Glutamatergic neuron (in vitro differentiated cells): ENCODE data around the gene ZNF674. TPM values are rescaled to one million over a fixed set of nuclear protein-coding genes. Genes with fewer than 3 reads are reported as not detected.

Source experiments
- DNase-seq: peaks from one replicate; pipeline ENCODE4 v3.0.0; 2022
- H3K27ac Mint-ChIP-seq: one replicate; pipeline ENCODE4 v1.8.0; 2020; ENCODE audit warnings: mild to moderate bottlenecking, mixed read lengths, inconsistent platforms; ENCODE audit not compliant: unreplicated experiment
- H3K27me3 Mint-ChIP-seq: one replicate; pipeline ENCODE4 v1.8.0; 2020; ENCODE audit warnings: mild to moderate bottlenecking, moderate library complexity, mixed read lengths, inconsistent platforms; ENCODE audit not compliant: unreplicated experiment
- H3K36me3 Mint-ChIP-seq: one replicate; pipeline ENCODE4 v1.8.0; 2020; ENCODE audit warnings: mild to moderate bottlenecking, mixed read lengths, inconsistent platforms; ENCODE audit not compliant: unreplicated experiment
- H3K4me1 Mint-ChIP-seq: one replicate; pipeline ENCODE4 v1.8.0; 2020; ENCODE audit warnings: mild to moderate bottlenecking, low read depth, mixed read lengths, inconsistent platforms; ENCODE audit not compliant: unreplicated experiment
- H3K4me3 Mint-ChIP-seq: one replicate; pipeline ENCODE4 v1.8.0; 2020; ENCODE audit warnings: mild to moderate bottlenecking, mixed read lengths, inconsistent platforms; ENCODE audit not compliant: unreplicated experiment
- H3K9me3 Mint-ChIP-seq: one replicate; pipeline ENCODE4 v1.8.0; 2020; ENCODE audit warnings: mild to moderate bottlenecking, moderate library complexity, mixed read lengths, inconsistent platforms; ENCODE audit not compliant: unreplicated experiment
- total RNA-seq: library from RNA; stranded (reverse); fragmentation: NEBNext Ultra II Directional; extraction: Animal tissue kit (Norgen Biotek cat#: 25700); gene quantifications from one replicate; pipeline ENCODE4 v1.2.1, GENCODE V29; 2021; ENCODE audit not compliant: unreplicated experiment
- TF ChIP-seq, protein P1 (sequence below): fragments of 200-600 bp; sonication (generic); IDR thresholded peaks from one replicate; pipeline ENCODE4 v1.5.0; 2021; ENCODE audit not compliant: partially characterized antibody, unreplicated experiment

ZNF674 gene
- total RNA-seq, 1 donor from 2014 or later: 6.4 TPM

DNA sequence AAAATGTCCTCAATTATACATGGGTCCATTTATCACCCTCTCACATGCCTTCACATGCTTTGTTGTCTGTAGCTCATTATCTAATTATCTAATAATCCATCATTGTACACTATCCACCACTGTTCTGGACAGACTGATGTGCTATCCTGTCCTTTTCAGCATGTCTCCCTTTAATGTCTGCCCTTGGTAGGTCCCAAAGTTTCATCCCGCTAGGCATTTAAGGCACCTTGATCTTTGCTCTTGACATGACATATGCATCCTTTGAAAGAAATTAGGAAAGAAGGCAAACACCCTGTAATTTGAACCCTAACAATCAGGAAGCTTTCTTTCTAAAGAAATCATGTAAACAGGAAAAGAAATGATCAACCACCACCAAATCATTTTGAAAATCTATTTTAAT, 34.0 kb upstream of the ZNF674 start:
- peak overlapping the region; percentile 38 for H3K27ac Mint-ChIP-seq
- TF ChIP-seq, protein P1, sequence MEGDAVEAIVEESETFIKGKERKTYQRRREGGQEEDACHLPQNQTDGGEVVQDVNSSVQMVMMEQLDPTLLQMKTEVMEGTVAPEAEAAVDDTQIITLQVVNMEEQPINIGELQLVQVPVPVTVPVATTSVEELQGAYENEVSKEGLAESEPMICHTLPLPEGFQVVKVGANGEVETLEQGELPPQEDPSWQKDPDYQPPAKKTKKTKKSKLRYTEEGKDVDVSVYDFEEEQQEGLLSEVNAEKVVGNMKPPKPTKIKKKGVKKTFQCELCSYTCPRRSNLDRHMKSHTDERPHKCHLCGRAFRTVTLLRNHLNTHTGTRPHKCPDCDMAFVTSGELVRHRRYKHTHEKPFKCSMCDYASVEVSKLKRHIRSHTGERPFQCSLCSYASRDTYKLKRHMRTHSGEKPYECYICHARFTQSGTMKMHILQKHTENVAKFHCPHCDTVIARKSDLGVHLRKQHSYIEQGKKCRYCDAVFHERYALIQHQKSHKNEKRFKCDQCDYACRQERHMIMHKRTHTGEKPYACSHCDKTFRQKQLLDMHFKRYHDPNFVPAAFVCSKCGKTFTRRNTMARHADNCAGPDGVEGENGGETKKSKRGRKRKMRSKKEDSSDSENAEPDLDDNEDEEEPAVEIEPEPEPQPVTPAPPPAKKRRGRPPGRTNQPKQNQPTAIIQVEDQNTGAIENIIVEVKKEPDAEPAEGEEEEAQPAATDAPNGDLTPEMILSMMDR: no peak

DNA sequence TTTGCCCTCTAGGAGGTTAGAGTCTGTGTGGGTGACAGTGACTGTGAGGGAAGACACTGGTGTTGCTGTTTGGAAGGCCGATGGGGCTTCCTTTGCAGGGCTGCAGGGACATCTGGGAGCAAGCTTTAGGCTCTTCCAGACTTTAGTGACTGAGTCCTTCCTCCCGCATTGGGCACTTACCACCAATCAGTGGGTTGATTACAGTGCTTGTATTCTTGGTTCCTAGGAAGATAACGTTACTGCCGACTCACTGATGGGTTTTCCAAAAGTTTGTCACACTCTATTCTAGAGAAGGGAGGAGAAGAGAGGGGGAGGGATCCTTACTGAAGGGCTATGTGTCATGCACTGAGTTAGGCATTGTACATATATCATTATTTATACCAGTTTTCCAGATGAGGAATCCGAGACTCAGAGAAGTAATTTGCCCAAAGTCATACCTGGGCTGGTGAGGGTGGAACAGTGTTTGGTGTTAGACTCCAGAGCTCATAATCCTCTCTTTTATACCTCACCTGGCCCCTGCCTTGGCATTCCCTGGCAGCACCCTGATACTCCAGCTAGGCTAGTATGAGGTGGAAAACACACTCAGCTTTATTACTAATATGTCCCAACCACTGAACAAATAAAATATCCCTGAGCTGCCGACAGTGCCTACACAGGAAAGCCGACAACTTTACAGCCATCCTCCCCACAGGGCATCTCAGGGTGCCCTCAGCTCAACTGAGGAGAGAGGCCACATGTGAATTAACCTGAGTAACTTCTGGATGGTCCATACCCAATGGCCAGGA, 32.2 kb upstream of the ZNF674 start:
- H3K27me3 Mint-ChIP-seq: no peaks in the 10 kb centered on the region
- H3K4me1 Mint-ChIP-seq: no peaks in the 10 kb centered on the region
- TF ChIP-seq, protein P1: no peak
- no peak for DNase-seq
- H3K9me3 Mint-ChIP-seq: peaks cover 8% of the 10 kb centered on the region
- no peaks in the 10 kb centered on the region for H3K36me3 Mint-ChIP-seq
- no peak overlapping the region for H3K27ac Mint-ChIP-seq
- H3K4me3 Mint-ChIP-seq: no peak overlapping the region

More for the DNA sequence above, 34.0 kb upstream of the ZNF674 start:
- H3K4me1 Mint-ChIP-seq: no peaks in the 10 kb centered on the region
- H3K4me3 Mint-ChIP-seq: no peak overlapping the region
- H3K27me3 Mint-ChIP-seq: no peaks in the 10 kb centered on the region
- no peaks in the 10 kb centered on the region for H3K36me3 Mint-ChIP-seq
- no peak for DNase-seq
- peaks cover 8% of the 10 kb centered on the region for H3K9me3 Mint-ChIP-seq

DNA sequence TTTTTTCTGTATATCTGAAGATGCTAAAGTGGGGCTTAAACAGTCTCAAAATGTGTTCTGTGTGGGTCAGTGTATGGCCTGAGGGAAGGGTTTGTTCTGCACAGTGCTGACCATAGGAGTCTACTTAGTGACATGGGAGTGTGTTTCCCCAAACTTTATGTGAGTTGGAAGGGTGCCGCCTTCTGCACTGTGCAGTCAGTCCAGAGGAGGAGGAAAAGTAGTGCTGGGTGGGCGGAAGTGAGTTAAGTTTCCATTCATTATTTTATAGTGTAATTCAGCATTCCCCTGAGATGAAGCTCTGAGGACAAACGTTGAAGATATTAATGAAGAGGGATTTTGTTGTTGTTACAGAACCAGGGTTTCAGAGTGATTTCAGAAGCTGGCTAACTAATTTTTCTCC, 31.2 kb upstream of the ZNF674 start:
- DNase-seq: no peak
- H3K4me3 Mint-ChIP-seq: peak overlapping the region; percentile 31
- H3K4me1 Mint-ChIP-seq: no peaks in the 10 kb centered on the region
- H3K36me3 Mint-ChIP-seq: no peaks in the 10 kb centered on the region
- H3K27ac Mint-ChIP-seq: no peak overlapping the region
- TF ChIP-seq, protein P1: no peak
- peaks cover 8% of the 10 kb centered on the region for H3K9me3 Mint-ChIP-seq
- H3K27me3 Mint-ChIP-seq: peaks cover 1% of the 10 kb centered on the region

DNA sequence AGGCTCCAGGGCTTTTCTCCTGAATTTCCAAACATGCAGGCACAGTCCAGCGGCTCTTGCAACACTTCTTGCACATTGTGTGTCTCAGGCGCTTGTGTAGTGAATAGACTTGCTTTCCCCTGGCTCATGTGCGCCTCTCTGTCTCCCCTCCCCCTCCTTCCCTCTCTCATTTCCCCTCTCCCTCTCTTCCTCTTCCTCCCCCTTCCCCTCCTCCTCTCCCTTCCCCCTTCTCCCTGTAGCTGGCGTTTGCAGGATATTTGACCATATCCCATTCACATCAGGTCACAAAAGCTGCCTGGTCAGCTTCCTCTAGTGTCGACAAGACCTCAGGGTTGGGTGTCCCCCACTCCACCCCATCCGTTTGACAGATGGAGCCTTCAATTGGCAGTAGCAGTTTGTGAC, 30.8 kb upstream of the ZNF674 start:
- Mint-ChIP-seq H3K9me3 (peaks cover 8% of the 10 kb centered on the region), H3K4me1 (no peaks in the 10 kb centered on the region), H3K36me3 (no peaks in the 10 kb centered on the region), H3K27me3 (peaks cover 1% of the 10 kb centered on the region), H3K4me3 (peak overlapping the region; percentile 31), H3K27ac (no peak overlapping the region)
- TF ChIP-seq, protein P1: no peak
- DNase-seq: no peak

DNA sequence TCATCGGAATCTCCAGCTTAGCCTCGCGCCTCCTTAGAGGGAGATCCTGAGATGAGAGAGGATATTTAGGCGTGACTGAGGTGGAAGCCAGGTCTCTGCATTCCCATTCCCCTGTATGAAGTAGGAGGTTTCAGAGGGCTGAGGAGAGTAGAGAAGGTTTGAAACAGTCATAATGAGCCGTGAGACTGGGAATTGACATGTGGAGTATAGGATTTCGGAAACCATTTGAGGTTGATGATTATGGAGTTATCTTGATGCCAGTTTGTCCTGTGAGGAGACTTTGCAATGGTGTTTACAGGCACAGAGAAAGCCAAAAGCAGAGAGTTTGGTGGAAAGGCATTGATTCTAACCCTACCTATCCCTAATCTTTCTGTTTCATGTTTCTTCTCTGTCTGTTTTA, 30.4 kb upstream of the ZNF674 start:
- peaks cover 8% of the 10 kb centered on the region for H3K9me3 Mint-ChIP-seq
- H3K4me3 Mint-ChIP-seq: peak overlapping the region; percentile 67
- DNase-seq: no peak
- H3K4me1 Mint-ChIP-seq: no peaks in the 10 kb centered on the region
- H3K27ac Mint-ChIP-seq: no peak overlapping the region
- TF ChIP-seq, protein P1: no peak
- H3K27me3 Mint-ChIP-seq: peaks cover 1% of the 10 kb centered on the region
- no peaks in the 10 kb centered on the region for H3K36me3 Mint-ChIP-seq
